Tibial nerve (tissue), 4 donors: ENCODE results near the gene MAP4K4. TPM values are rescaled to one million over a fixed set of nuclear protein-coding genes. Genes with fewer than 3 reads are reported as not detected.
A peak's percentile ranks its signal among the peaks of the same experiment; 100 is the strongest.

Source experiments
- DNase-seq, 2 donors: peaks; one replicate each; pipeline ENCODE4 v3.0.0-alpha.2; 2019; ENCODE audit warnings: low spot score in 2 of 2
- H3K27ac ChIP-seq, 4 donors: fragments of 200-600 bp; sonication (generic) in 3 of 4; one replicate each; pipeline ENCODE4 v1.5.1; 2017 to 2019; ENCODE audit warnings: mild to moderate bottlenecking in 1 of 4
- H3K27me3 ChIP-seq, 2 donors: fragments of 200-600 bp; sonication (generic) in 1 of 2; one replicate each; pipeline versions ENCODE4 v1.5.1 to v1.6.0; 2017 to 2019
- H3K36me3 ChIP-seq, 3 donors: fragments of 200-600 bp; sonication (generic); one replicate each; pipeline ENCODE4 v1.5.1; 2018 to 2019
- H3K4me1 ChIP-seq, 4 donors: fragments of 200-600 bp; sonication (generic) in 3 of 4; one replicate each; pipeline ENCODE4 v1.5.1; 2017 to 2019
- H3K4me3 ChIP-seq, 4 donors: fragments of 200-600 bp; sonication (generic) in 3 of 4; one replicate each; pipeline ENCODE4 v1.5.1; 2017 to 2019; ENCODE audit warnings: mild to moderate bottlenecking in 1 of 4, moderate library complexity in 1 of 4
- H3K9me3 ChIP-seq, 4 donors: fragments of 200-600 bp; sonication (generic) in 3 of 4; one replicate each; pipeline ENCODE4 v1.5.1; 2017 to 2019
- CTCF ChIP-seq, 5 experiments: fragments of 200-600 bp in 3 of 5; fragments of 450-650 bp in 2 of 5; sonication (generic) in 3 of 5; IDR thresholded peaks; one replicate each; pipeline ENCODE4 v1.5.1; 2016 to 2019; ENCODE audit warnings: antibody characterized with exemption in 5 of 5, mild to moderate bottlenecking in 3 of 5, moderate library complexity in 2 of 5
- EP300 ChIP-seq, 2 donors: sonication (generic); formaldehyde crosslinking; IDR thresholded peaks; one replicate each; pipeline ENCODE4 v1.6.1; 2017; ENCODE audit warnings: antibody characterized with exemption in 2 of 2, mild to moderate bottlenecking in 1 of 2
- POLR2A ChIP-seq, 2 donors: fragments of 450-650 bp; IDR thresholded peaks; one replicate each; pipeline ENCODE4 v1.6.1; 2017; ENCODE audit warnings: antibody characterized with exemption in 2 of 2, mild to moderate bottlenecking in 2 of 2, moderate library complexity in 2 of 2
- WGBS, 2 donors: methylation state at CpG; one replicate each; pipeline ENCODE4 v1.1.5; 2018; 5-methylcytosine and 5-hydroxymethylcytosine counted together
- total RNA-seq, 4 donors: library from RNA; depleted of rRNA; stranded (reverse); fragments of >200 nt; gene quantifications; one replicate each; pipeline ENCODE4 v1.1.0, GENCODE V29; 2016

MAP4K4 gene
- 10 to 100 TPM; 78.0 to 85.7 (median 84.4) TPM for total RNA-seq

- Histone ChIP-seq H3K4me1 (peaks cover 0 to 40% (median 9%) of the 10 kb centered on the region in 4 donors), H3K4me3 (peak within 1 kb of the TSS; percentile 66 to 68 (median 66)), H3K27me3 (no peaks in the 10 kb centered on the region), H3K9me3 (no peaks in the 10 kb centered on the region), H3K27ac (peak within 1 kb of the TSS; percentile 88 to 94 (median 93)), H3K36me3 (no peaks in the 10 kb centered on the region)
- WGBS, 2 donors, result 0 to 1% methylated on average over 71 to 81 of the region's 129 CpGs
- TF ChIP-seq POLR2A (IDR thresholded peaks at IDR 0.05) (peak; percentile 40 to 58), CTCF (IDR thresholded peaks at IDR 0.05) (peak in 4 of 5 experiments; percentile 22 to 58 (median 44)), EP300 (IDR thresholded peaks at IDR 0.05) (peak in 1 of 2 donors; percentile 63)
- peak; percentile 75 for DNase-seq
These were observed at the start of gene MAP4K4 for GRCh38 chr2:101697124-101698013. TSS of gene MAP4K4 (plus strand) at chr2:101697707. CDS start at chr2:101698081, 374 bp downstream.

DNA sequence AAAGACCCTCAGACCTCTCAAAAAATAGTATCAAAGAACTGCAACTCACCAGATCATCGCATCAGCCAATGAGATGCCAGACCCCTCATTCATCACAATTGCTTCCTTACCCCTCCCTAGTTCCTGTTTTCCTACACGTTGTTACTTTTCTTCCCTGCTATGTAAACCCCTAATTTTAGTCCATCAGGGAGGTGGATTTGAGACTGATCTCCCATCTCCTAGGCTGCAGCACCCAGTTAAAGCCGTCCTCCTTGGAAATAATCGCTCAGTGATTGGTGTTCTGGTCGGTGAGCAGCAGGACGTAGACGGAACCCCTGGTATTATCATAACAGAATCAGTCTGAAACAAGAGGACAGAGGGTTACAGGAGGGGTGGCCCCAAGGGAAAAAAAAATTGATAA, 44.0 kb upstream of the MAP4K4 start:
- no peaks in the 10 kb centered on the region for H3K36me3 ChIP-seq
- 72 to 80% methylated on average over 7 of the region's 7 CpGs for WGBS, 2 donors
- no peaks in the 10 kb centered on the region for H3K27me3 ChIP-seq
- H3K9me3 ChIP-seq, result peaks cover 0 to 9% (median 0%) of the 10 kb centered on the region in 4 donors
- no peaks in the 10 kb centered on the region for H3K4me1 ChIP-seq
- no peak overlapping the region for H3K27ac ChIP-seq
- no peak overlapping the region for H3K4me3 ChIP-seq
- TF ChIP-seq EP300 (IDR thresholded peaks at IDR 0.05) (no peak), CTCF (IDR thresholded peaks at IDR 0.05) (no peak), POLR2A (IDR thresholded peaks at IDR 0.05) (no peak)
- no peak for DNase-seq

- Histone ChIP-seq H3K4me3 (no peak overlapping the region), H3K4me1 (no peaks in the 10 kb centered on the region), H3K27ac (no peak overlapping the region), H3K36me3 (no peaks in the 10 kb centered on the region), H3K27me3 (no peaks in the 10 kb centered on the region), H3K9me3 (peaks cover 0 to 9% (median 0%) of the 10 kb centered on the region in 4 donors)
- no peak for DNase-seq
- TF ChIP-seq CTCF (IDR thresholded peaks at IDR 0.05) (no peak), EP300 (IDR thresholded peaks at IDR 0.05) (no peak), POLR2A (IDR thresholded peaks at IDR 0.05) (no peak)
- WGBS, 2 donors, result 58 to 60% methylated on average over 5 of the region's 5 CpGs
These were observed 41.6 kb upstream of the MAP4K4 start for GRCh38 chr2:101655702-101656422.

GRCh38 chr2:101657787-101658186, 39.7 kb upstream of the MAP4K4 start:
- H3K27me3 ChIP-seq, result no peaks in the 10 kb centered on the region
- DNase-seq, result no peak
- no peak overlapping the region for H3K4me3 ChIP-seq
- TF ChIP-seq CTCF (IDR thresholded peaks at IDR 0.05), result no peak
- no peak for TF ChIP-seq POLR2A (IDR thresholded peaks at IDR 0.05)
- no peak for TF ChIP-seq EP300 (IDR thresholded peaks at IDR 0.05)
- H3K27ac ChIP-seq, result no peak overlapping the region
- no peaks in the 10 kb centered on the region for H3K4me1 ChIP-seq
- WGBS, 2 donors, result 89 to 91% methylated on average over 6 of the region's 6 CpGs
- H3K36me3 ChIP-seq, result no peaks in the 10 kb centered on the region
- H3K9me3 ChIP-seq, result peaks cover 0 to 9% (median 0%) of the 10 kb centered on the region in 4 donors

- Histone ChIP-seq H3K27ac (no peak overlapping the region), H3K4me1 (no peaks in the 10 kb centered on the region), H3K9me3 (peaks cover 0 to 4% (median 0%) of the 10 kb centered on the region in 4 donors), H3K36me3 (no peaks in the 10 kb centered on the region), H3K4me3 (no peak overlapping the region), H3K27me3 (no peaks in the 10 kb centered on the region)
- no peak for DNase-seq
- TF ChIP-seq CTCF (IDR thresholded peaks at IDR 0.05) (no peak), EP300 (IDR thresholded peaks at IDR 0.05) (no peak), POLR2A (IDR thresholded peaks at IDR 0.05) (no peak)
These were observed 39.1 kb upstream of the MAP4K4 start for GRCh38 chr2:101658387-101658786.
